ENCODE data around the gene SLC15A5.

The SLC15A5 gene

GRCh38 chr12:16174282-16174681 is 103.2 kb downstream of the SLC15A5 start:
- no peak for DNase-seq (ENCODE audit: low read depth)

GRCh38 chr12:16171348-16171747 is 106.1 kb downstream of the SLC15A5 start:
- no peak for DNase-seq (ENCODE audit: low read depth)

DNA sequence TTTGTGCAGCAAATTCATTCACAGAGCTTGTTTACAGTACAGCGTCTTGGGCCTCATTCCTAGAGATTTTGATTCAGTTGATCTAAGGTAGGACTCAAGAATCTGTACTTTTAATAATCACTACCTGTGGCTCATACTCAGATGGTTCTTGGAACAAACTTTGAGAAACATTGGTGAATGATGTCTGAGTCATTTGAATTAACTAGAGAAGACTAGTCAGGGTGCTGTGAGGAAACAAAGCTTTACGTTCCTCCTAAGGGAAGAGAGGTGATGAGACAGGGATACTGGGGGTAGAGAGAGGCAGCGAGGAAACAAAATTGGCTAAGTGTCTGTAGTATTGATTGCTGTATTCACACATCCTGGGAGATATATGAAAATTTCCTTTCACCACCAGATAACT is 109.4 kb downstream of the SLC15A5 start:
- DNase-seq (ENCODE audit: low read depth), result no peak

- no peak for DNase-seq (ENCODE audit: low read depth)
Measured at GRCh38 chr12:16166563-16167470, 110.7 kb downstream of the SLC15A5 start.

- peak; percentile 20 for DNase-seq (ENCODE audit: low read depth)
Measured at GRCh38 chr12:16165506-16165905, 112.0 kb downstream of the SLC15A5 start.

DNA sequence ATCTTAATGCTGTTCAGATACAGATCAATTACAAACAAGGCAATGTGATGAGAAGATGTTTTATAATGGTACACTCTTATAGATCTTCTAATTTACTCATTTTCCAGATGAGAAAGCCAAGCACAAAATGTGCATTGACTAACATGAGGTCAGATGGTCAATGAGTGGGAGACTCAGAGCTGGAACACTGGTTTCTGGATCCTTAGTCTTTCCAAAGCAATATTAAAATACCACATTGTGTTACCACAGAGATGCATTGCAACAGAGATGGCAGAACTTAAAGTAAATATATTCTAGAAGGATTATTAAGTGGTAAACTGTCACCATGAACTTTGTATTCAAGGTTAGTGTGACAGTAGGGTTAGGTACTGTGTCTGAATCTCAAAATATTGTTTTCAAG is 113.6 kb downstream of the SLC15A5 start:
- no peak for DNase-seq (ENCODE audit: low read depth)

GRCh38 chr12:16163146-16163545 is 114.3 kb downstream of the SLC15A5 start:
- no peak for DNase-seq (ENCODE audit: low read depth)

GRCh38 chr12:16159571-16159970 is 117.9 kb downstream of the SLC15A5 start:
- DNase-seq (ENCODE audit: low read depth), result no peak

DNA sequence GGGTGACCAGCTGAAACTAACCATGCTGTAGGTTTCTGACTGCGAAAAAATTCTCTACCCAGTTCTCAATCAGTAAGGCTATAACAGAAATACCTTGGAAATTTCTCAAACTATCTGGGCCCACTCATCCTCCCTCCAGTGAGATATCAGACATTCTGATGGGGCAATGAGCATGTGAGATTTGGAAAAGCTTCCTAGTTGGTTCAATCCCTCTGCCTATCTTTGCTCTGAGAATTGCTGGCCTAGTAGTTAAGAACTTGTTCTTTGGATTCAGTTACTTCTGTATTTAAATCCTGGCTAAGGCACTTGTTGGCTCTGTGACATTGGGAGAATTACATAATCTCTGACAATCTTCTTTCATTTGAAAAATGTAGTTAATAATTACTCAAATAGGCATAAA is 119.4 kb downstream of the SLC15A5 start:
- DNase-seq (ENCODE audit: low read depth), result no peak

DNA sequence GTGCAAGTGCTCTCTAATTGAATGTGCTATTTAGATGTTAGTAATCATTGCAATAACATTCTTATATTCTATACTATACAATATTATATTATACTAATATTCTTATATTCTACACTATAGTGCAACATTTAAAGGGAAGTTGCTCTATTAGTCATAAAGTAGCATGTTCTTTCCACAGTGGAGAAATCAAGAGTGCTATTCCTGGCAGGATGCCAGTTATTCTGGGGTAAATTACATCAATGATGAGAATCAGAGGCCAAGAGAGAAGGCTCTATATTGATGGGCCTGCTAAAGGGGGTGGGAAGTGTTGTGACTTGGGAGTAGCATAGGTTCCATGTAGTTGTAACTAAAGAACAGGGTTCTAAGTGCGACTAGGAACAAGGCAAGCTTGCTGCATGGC is 121.5 kb downstream of the SLC15A5 start:
- no peak for DNase-seq (ENCODE audit: low read depth)

DNA sequence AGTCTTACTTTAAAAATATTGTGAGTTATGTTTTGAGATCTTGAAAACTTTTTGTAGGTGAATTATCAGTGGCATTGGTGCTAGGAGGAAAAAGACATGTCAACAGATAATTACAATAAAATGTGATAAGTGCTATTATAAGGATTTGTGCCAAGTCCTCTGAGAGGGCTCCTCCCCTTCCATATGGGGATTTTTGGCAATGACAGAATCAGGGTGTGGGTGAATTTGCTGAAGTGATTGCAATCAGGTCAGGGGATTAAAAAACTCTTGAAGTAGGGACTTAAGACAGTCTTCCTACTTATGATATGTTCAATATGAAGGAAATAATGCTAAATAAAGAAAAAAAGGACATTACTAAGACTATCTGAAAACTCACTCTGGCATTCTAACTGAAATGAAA is 122.5 kb downstream of the SLC15A5 start:
- no peak for DNase-seq (ENCODE audit: low read depth)

GRCh38 chr12:16152885-16153673 is 124.4 kb downstream of the SLC15A5 start:
- DNase-seq (ENCODE audit: low read depth), result no peak

GRCh38 chr12:16150276-16150675 is 127.2 kb downstream of the SLC15A5 start:
- DNase-seq (ENCODE audit: low read depth), result no peak

- no peak for DNase-seq (ENCODE audit: low read depth)
Measured at GRCh38 chr12:16148938-16149337, 128.5 kb downstream of the SLC15A5 start.

All from HS-5 (cell line).